GM19023 (cell line): ENCODE measurements around the gene ADAM12.

ENCODE experiments used
- ATAC-seq: cut with Tn5 transposase; IDR thresholded peaks from one replicate; pipeline ENCODE4 v1.9.1; 2021; ENCODE audit warnings: mild to moderate bottlenecking, moderate library complexity; ENCODE audit not compliant: unreplicated experiment

Gene ADAM12

DNA sequence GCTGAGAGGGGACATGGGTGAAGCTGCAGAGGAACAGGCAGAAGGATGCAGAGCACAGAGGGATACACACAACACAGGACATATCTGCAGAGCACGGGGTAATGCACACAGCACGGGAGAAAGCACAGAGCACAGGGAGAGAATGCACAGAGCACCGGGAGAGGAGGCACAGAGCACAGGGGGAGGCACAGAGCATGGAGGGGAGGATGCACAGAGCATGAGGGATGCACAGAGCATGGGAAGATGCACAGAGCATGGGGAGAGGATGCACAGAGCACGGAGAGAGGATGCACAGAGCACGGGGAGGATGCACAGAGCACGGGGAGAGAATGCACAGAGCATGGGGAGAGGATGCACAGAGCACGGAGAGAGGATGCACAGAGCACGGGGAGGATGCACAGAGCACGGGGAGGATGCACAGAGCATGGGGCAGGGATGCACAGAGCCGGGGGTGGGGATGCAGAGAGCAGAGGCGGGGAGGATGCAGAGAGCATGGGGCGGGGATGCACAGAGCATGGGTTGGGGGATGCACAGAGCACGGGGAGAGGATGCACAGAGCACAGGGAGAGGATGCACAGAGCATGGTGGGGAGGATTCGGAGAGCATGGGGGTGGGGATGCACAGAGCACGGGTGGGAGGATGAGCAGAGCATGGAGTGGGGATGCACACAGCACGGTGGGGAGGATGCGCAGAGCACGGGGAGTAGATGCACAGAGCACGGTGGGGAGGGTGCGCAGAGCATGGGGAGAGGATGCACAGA, 230.0 kb downstream of the ADAM12 start:
- no peak for ATAC-seq

DNA sequence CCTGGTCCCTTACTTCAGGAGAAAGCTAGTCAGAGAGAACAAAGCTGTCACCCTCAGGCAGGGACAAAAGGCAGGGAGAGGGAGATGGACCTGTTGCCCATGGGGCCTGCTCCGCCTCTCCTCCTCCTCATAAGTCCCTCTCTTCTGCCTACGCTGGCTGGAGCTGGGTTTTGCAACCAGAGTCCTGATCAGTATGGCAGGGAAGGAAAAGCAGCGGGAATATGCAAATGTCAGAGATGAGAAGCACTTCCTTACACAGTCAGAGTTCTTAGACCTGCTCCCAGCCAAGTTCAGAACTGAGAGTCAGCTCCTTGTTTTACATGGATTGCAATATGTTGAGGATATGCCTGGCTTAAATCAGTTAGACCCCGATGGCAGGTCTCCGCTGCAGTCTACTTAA, 231.1 kb downstream of the ADAM12 start:
- no peak for ATAC-seq

DNA sequence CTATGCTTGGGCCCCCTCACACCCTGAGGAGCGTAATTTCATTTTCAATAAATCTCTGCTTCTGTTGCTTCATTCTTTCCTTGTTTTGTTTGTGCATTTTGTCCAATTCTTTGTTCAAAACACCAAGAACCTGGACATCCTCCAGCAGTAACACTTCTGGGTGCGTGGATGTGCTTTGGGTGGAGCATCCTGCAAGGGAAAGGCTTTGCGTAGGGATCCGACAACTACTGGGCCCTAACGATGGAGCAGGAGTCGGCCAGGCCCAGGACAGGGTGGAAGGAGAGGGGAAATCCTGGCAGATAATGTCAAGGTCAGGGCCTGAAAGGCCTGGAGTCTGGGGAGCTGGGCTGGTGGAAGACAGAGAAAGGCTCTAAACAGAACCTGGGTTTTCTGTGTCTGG, 231.8 kb downstream of the ADAM12 start:
- ATAC-seq, result no peak

DNA sequence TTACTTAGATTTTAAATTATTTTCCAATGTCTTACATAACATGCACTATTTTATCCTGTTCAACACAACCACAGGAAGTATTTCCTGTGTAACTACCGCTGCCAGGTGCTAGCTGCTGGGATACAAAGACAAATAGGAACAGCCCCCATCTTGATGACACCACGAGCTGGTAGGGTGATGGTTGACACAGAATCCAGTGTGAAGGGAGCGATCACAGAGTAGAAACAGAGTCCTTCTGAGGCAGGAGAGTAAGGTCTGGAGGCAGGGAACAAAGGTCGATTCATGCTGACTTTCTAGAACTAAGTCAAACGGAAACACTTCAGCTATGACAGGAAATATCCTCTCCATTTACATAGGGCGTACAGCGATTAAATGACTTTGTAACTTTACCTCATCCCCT, 232.3 kb downstream of the ADAM12 start:
- no peak for ATAC-seq

DNA sequence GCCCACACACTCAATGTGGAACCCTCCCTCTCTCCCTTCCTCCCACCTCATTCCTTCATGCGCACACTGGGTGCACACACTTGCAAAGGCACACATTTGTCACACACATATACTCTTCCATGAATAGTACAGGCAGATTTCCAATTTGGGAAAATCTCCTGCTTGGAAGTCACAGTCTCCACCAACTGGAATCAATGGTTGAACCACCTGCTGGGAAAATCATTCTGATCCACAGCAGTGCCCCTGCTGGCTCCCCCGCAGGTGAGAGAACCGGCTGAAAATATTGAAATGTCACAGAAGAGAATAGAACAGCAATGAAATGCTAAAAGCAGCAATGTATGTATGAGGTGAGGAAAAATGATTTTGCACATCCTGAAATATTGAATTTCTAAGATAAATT, 232.7 kb downstream of the ADAM12 start:
- no peak for ATAC-seq

DNA sequence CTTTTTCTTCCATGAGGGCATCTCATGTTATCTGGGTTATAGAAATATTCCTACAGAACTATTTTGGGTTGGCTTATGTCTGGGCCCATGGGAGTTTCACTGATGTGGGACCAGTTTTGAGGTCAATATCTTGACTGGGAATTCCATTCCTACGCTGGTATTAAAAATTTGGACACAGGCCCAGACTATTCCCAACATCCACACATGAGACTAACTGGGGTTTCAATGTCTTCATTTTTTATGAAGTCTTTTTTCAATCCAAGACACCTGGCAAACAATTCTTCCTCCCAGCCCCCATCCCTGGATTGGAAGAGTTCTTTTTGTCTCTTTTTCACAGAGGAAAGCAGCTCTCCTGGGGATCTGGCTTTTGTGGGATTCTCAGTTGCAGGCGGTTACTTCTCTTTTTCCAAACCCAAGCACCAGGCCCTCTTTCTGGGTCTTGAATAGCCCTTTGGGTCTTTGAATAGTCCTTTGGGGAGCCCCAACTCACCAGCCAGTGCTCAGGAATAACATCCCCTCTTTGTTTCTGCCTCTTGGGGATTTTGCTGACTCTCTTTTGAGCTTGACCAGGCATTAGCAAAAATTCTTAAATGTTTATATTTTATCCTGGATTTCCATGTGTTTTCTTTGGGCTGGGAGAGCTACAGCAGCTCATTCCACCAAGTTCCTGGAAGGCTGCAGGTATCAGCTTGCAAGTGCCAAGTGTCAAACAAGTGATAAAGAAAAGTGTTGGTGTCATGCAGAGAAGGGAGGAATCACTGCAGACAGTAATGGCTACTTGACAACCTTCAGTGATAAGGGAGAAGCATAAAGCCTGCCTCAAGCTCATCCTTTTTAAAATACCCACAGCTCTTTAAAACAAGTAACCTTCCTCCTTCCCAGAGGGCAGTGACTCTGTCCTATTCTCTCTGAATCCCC, 234.3 kb downstream of the ADAM12 start:
- no peak for ATAC-seq

DNA sequence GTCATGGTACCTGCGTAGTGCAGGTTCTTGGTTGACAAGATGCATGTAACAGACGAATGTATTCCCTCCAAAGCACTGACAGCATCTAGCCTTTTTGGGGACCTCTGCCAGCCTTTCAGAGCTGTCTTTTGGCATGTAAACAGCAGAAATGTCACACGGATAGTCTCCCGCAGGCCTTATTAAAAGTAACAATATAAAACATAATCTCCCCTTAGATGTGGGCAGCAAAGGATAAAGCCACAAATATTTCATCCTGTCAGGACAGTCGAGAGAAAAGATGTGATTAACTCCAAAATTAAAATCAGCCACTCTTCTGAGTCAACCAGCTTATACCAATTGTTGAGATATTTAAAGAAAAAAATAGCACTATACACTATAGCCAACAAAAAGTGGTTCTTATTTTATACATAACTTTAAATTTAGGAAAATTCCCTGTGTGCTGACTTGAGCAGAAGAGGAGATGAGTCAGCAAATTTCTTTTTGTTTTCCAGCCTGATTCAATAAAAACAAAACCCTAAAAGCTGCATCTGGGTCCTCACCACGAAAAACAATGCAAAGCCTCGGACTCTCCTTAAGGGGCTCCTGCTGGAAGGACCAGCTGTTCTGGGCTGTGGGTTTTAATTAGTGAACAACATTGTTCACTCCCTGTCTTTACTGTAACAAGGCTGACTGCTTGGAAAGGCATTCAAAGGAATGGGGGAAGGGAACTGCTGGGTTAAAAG, 240.2 kb downstream of the ADAM12 start:
- no peak for ATAC-seq

DNA sequence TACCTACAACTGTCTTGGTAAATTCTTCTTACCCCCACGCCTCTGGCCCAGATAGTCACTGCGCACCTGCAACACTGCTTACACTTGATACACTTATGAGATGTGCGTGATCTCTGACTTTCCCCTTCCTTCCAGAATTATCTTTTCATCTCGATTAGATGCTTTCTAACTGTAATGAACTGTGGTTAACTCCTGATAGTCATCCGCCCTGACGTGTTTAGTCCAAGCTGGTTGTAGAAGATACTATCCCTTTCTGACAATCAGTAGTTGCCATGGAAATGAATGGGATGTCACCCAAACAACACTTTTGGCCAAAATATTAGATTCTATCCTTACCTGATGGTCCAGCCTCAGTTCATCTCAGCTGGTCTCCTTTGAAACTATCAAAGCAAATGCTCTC, 241.5 kb downstream of the ADAM12 start:
- ATAC-seq, result no peak

DNA sequence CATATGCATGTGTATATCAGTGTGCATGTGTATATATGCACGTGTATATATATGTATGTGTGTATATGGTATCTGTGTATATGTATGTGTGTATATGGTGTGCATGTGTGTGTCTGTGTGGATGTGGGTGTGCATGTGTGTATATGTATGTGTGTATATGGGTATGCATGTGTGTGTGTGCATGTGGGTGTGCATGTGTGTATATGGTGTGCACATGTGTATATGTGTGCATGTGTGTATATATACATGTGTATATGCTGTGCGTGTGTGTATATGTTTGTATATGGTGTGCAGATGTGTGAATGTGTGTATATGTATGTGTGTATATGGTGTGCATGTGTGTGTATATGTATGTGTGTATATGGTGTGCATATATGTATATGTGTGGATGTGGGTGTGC, 245.2 kb downstream of the ADAM12 start:
- no peak for ATAC-seq

DNA sequence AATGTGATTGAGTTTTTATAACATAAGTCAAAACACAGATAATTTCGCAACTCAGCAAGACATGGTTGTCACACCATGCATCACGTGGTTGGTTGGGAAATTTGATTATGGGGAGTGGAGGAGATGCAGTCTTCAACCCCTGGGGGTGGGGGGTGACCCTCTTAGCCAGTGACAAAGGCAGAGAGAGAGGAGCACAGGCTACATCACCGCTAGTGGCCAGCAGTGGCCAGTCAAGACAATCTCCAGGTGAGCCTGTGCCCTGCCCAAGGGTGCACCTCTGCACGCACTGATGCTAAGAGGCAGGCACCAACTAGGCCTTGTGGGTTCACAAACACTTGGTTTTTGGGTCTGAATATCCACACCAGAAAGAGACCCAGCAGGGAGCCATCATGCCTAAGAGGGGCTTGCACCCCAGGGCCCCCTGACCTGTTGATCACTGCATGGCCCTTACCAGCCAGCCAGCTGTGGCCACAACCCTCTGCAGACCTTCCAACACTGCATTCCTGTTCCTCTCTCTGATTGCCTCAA, 247.5 kb downstream of the ADAM12 start:
- no peak for ATAC-seq

DNA sequence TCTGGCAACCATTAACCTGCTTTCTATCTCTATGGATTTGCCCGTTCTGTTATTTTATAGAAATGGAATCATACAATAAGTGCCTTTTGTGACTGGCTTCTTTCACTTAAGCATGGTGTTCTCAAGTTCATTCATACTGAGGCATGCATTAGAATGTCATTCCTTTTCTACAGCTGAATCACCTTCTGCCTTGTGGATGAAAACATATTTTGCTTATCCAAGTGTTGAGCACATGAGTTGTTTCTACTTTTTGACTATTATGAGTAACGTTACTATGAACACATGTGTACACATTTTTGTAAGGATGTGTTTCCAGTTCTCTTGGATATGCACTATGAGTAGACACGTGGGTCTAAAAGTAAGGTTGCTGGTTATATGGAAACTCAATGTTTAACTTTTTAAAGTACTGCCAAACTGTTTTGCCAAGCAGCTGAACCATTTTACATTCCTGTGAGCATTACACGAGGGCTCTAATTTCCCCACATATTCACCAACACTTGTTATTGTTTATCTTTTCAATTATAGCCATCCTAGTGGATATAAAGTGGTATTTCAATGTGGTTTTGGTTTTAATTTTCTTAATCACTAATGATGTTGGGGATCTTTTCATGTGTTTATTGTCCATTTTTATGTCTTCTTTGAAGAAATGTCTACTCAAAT, 250.6 kb downstream of the ADAM12 start:
- ATAC-seq, result no peak

DNA sequence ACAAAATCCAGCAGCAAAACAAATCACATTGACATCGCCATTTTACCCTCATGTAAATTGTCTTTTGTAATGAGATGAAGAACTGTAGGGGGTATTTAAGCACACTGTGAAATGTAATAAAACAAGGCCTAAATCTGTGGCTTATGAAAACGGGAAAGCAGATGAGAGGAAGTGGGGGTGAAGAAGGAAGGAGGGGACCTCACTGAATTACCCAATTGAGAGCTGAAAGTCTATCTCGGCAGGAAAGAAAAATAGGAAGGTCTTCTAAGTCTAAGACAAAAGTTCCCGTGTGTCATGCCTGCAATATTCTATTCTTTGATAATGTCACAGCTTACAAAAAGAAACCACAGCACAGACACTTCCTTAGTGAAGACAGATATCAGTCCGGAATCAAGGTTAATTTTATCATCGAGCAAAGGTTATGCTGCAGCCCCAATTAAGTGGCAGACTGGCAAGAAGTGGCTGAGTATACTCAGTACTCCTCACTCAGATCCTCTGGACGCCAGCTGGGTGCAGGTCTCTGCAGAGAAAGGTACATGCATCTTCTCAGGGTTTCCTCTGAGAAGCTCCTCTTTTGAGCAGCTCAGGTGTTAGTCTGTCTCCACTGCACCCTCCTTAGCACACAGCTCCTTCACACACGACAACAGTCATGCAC, 252.2 kb downstream of the ADAM12 start:
- ATAC-seq, result no peak

DNA sequence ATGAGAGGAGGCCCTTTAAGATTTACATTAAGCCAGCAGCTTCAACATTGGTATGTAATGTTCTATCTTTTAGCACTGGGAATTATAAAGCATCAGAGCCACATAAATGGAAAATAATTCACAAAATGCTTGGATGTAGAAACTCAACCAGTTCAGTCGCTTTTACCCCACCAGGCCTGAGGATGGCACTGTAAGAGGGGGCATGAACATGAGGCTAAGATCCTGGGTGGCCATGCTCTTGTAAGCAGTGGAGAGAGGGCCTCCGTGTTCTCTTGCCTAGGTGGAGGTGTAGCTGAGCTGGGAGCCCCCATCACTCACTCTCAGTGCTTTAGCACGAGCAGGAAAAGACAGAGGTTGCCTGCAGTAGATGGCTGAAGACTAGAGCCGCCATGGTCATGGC, 253.1 kb downstream of the ADAM12 start:
- no peak for ATAC-seq

DNA sequence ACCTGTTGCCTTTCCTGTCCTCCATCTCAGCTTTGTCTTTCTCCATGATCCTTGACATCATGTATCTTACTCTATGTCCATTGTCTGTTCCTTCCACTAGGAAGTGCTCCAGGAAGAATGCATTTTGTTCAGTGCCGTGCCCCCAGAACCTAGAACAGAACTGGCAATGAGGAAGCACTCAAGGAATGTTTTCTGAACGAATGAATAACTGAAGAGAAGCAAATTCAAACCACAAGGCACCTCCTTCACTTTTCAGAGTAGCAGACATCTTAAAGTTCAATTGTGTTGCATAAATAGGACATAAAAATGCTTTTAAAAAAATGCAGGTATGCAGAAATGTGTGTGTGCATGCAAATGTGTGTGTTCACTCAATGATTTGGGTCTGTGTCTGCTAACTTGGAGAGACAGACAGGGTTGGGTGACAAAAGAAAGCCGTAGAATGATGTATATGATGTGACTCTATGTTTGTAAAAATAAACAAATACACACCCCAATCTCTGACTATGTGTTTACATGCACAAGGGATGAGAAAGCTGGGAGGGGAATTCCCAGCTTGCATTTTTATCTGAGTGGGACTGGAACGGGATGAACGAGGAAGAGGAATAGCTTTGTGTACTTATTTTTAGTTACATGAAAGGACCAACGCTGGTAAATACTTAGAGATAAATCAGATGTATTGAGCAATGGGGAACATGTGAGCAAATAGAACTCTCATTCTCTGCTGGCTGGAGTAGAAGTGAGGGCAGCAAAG, 254.2 kb downstream of the ADAM12 start:
- ATAC-seq, result no peak

DNA sequence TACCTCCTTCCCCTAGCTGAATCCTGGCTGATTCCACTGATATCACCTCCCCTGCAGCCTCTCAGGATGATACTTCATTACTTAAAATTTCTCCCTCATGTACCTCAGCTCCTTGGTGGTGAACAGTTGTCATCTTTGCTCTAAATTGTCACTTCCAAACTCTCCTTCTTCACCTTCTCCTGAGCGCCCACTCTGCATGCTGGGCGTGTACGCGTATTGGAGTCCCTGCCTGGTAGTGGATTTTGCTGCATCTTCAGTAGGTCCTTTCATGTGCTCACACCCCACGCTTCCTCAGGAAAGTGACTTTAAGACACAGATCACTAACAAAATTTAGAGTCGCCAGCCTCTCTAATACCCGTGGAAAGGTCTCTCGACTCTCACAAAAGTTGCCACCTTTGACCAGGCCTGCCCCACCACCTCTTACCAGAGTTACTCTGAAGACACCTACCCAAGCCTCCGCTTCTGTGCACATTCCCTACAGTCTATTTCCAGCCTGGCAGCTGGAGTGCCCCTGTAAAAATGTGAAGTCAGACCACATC, 255.1 kb downstream of the ADAM12 start:
- no peak for ATAC-seq

DNA sequence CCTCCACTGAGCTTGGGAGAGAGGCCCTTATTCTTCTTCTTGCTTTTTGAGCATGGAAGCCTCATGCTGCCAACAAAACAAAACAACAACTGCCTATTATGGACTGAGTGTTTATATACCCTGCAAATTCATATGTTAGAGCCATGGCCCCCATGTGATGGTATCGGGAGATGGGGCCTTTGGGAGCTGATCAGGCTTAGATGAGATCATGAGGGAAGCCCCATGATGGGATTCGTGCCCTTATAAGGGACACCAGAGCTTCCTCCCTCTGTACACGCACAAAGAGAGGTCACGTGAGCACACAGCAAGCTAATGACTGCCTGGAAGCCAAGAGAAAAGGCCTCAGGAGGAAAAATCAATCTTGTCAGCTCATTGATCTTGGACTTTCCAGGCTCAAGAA, 256.9 kb downstream of the ADAM12 start:
- ATAC-seq, result no peak

DNA sequence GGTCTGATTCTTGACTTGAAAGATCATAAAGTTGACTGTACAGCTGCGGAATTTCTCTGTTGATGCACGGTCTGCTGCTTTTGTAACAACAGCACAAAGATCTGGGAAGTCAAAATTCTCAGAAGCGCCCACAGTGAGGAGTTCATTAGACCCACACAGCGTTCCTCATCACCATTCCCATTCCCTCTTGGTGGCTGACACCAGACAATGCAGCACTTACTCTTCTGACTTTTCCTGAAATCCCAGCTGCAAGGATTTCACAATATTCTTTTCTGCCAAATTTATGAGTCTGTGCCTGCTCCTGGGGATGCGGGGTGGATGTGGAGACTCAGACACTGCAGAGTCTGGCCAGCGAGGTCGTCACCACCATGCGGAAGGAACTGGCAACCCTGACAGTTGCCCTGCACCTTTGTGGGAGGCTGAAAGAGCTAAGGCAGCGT, 258.0 kb downstream of the ADAM12 start:
- no peak for ATAC-seq

DNA sequence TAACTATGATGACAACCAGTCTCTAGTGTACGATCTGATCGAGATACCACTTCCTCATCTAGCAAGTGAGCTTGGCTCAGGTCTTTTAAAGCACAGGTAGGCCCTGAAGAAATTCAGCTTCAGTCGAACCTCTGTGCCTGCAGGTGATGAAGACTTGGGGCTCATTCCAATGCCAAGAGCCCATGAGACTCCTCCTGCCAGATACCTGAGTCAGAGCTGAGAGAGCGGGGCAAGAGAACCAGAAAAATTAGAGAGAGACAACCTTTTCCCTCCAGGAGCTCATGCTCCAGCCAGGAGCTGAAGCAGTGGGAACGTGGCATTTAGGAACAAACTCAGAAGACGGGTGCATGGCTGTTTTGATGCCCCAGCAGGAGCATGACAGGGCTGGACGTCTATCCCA, 259.3 kb downstream of the ADAM12 start:
- no peak for ATAC-seq

DNA sequence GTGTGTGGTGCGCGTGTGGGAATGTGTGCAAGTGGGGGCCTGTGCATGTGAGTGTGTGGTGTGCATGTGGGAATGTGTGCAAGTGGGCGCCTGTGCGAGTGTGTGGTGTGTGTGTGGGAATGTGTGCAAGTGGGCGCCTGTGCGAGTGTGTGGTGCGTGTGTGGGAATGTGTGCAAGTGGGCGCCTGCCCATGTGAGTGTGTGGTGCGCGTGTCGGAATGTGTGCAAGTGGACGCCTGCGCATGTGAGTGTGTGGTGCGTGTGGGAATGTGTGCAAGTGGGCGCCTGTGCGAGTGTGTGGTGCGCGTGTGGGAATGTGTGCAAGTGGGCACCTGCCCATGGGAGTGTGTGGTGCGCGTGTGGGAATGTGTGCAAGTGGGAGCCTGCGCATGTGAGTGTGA, 259.7 kb downstream of the ADAM12 start:
- no peak for ATAC-seq
